MM.1S (cell line): ENCODE measurements around the gene FNIP2.
"Not testable (repeated sequence)": the region's sequence is repeated elsewhere in the genome, so short reads cannot be mapped to it uniquely, and the experiment has no call there.

Experiments
- DNase-seq: peaks from one replicate; pipeline ENCODE4 v3.0.0-alpha.2; 2015
- H2AFZ ChIP-seq: fragments of 300-600 bp; sonication (generic); 2 replicates; pipeline ENCODE4 v1.6.0; 2016; ENCODE audit warnings: antibody characterized with exemption, low read length
- H3F3A ChIP-seq: fragments of 300-600 bp; sonication (generic); 2 replicates; pipeline ENCODE4 v1.6.1; 2016; ENCODE audit warnings: mild to moderate bottlenecking, antibody characterized with exemption, low read length, moderate library complexity, mixed read lengths; ENCODE audit not compliant: insufficient read depth
- H3K27ac ChIP-seq: fragments of 300-600 bp; sonication (generic); 2 replicates; pipeline ENCODE4 v1.5.1; 2016; ENCODE audit warnings: mild to moderate bottlenecking, low read length
- H3K27me3 ChIP-seq: fragments of 300-600 bp; sonication (generic); replicated peaks from 2 replicates; pipeline ENCODE4 v1.6.0; 2016; ENCODE audit warnings: low read length; ENCODE audit not compliant: insufficient read depth
- H3K36me3 ChIP-seq: fragments of 300-600 bp; sonication (generic); replicated peaks from 2 replicates; pipeline ENCODE4 v1.6.1; 2016; ENCODE audit warnings: mild to moderate bottlenecking, low read length, mixed read lengths; ENCODE audit not compliant: insufficient read depth
- H3K4me1 ChIP-seq: fragments of 300-600 bp; sonication (generic); 2 replicates; pipeline ENCODE4 v1.6.1; 2016; ENCODE audit warnings: low read length, mixed read lengths
- H3K4me2 ChIP-seq: fragments of 300-600 bp; sonication (generic); 2 replicates; pipeline ENCODE4 v1.6.0; 2016; ENCODE audit warnings: low read depth, low read length
- H3K4me3 ChIP-seq: fragments of 300-600 bp; sonication (generic); 2 replicates; pipeline ENCODE4 v1.5.1; 2016; ENCODE audit warnings: low read length, mixed read lengths
- H3K79me2 ChIP-seq: fragments of 300-600 bp; sonication (generic); 2 replicates; pipeline ENCODE4 v1.6.1; 2016; ENCODE audit warnings: mixed run types, low read length, mixed read lengths
- H3K9ac ChIP-seq: fragments of 300-600 bp; sonication (generic); 2 replicates; pipeline ENCODE4 v1.6.1; 2016; ENCODE audit warnings: low read length, mixed read lengths
- H3K9me2 ChIP-seq: fragments of 300-600 bp; sonication (generic); replicated peaks from 2 replicates; pipeline ENCODE4 v1.6.1; 2016; ENCODE audit warnings: mild to moderate bottlenecking, low read length, mixed read lengths; ENCODE audit not compliant: insufficient read depth
- H3K9me3 ChIP-seq: fragments of 300-600 bp; sonication (generic); replicated peaks from 2 replicates; pipeline ENCODE4 v1.6.1; 2016; ENCODE audit warnings: mild to moderate bottlenecking, low read length, mixed read lengths; ENCODE audit not compliant: insufficient read depth
- H4K20me1 ChIP-seq: fragments of 300-600 bp; sonication (generic); 2 replicates; pipeline ENCODE4 v1.6.1; 2016; ENCODE audit warnings: mild to moderate bottlenecking, low read length, moderate library complexity, mixed read lengths; ENCODE audit not compliant: insufficient read depth
- EZH2 ChIP-seq: fragments of 300-600 bp; sonication (generic); optimal IDR thresholded peaks from 2 replicates; pipeline ENCODE3; 2017; ENCODE audit warnings: low read depth, mild to moderate bottlenecking, antibody characterized with exemption, low read length, mixed read lengths
- EZH2phosphoT487 ChIP-seq: fragments of 300-600 bp; sonication (generic); IDR thresholded peaks from 2 replicates; pipeline ENCODE4 v1.6.1; 2018; ENCODE audit warnings: antibody characterized with exemption, low read length
- TF ChIP-seq, protein P1 (sequence below): fragments of 300-600 bp; sonication (generic); IDR thresholded peaks from 2 replicates; pipeline ENCODE4 v1.5.1; 2016; ENCODE audit warnings: antibody characterized with exemption, low read length, mixed read lengths

Gene FNIP2

GRCh38 chr4:158758703-158759102 lies 10.1 kb upstream of the FNIP2 start:
- H4K20me1 ChIP-seq: no peaks in the 10 kb centered on the region

GRCh38 chr4:158759539-158759938 lies 9.3 kb upstream of the FNIP2 start:
- not testable (repeated sequence) for H3K9me3 ChIP-seq, H3K4me3 ChIP-seq, H3K9me2 ChIP-seq, DNase-seq, H3F3A ChIP-seq, H2AFZ ChIP-seq, H3K36me3 ChIP-seq, H4K20me1 ChIP-seq, H3K9ac ChIP-seq, H3K27me3 ChIP-seq, H3K79me2 ChIP-seq, H3K4me1 ChIP-seq, H3K4me2 ChIP-seq, H3K27ac ChIP-seq

More at GRCh38 chr4:158758703-158759102, 10.1 kb upstream of the FNIP2 start:
- H3K9me2 ChIP-seq: no peaks in the 10 kb centered on the region
- H3K36me3 ChIP-seq: no peaks in the 10 kb centered on the region
- no peak overlapping the region for H3K27ac ChIP-seq
- no peak overlapping the region for H3K4me2 ChIP-seq
- no peaks in the 10 kb centered on the region for H3K4me1 ChIP-seq
- TF ChIP-seq EZH2 (no peak), EZH2phosphoT487 (no peak)
- TF ChIP-seq, protein P1, sequence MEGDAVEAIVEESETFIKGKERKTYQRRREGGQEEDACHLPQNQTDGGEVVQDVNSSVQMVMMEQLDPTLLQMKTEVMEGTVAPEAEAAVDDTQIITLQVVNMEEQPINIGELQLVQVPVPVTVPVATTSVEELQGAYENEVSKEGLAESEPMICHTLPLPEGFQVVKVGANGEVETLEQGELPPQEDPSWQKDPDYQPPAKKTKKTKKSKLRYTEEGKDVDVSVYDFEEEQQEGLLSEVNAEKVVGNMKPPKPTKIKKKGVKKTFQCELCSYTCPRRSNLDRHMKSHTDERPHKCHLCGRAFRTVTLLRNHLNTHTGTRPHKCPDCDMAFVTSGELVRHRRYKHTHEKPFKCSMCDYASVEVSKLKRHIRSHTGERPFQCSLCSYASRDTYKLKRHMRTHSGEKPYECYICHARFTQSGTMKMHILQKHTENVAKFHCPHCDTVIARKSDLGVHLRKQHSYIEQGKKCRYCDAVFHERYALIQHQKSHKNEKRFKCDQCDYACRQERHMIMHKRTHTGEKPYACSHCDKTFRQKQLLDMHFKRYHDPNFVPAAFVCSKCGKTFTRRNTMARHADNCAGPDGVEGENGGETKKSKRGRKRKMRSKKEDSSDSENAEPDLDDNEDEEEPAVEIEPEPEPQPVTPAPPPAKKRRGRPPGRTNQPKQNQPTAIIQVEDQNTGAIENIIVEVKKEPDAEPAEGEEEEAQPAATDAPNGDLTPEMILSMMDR: no peak
- no peaks in the 10 kb centered on the region for H3K9me3 ChIP-seq
- H3K79me2 ChIP-seq: no peaks in the 10 kb centered on the region
- H2AFZ ChIP-seq: no peak overlapping the region
- H3F3A ChIP-seq: no peaks in the 10 kb centered on the region
- no peaks in the 10 kb centered on the region for H3K27me3 ChIP-seq
- no peak for DNase-seq
- H3K9ac ChIP-seq: no peak overlapping the region
- H3K4me3 ChIP-seq: no peak overlapping the region

DNA sequence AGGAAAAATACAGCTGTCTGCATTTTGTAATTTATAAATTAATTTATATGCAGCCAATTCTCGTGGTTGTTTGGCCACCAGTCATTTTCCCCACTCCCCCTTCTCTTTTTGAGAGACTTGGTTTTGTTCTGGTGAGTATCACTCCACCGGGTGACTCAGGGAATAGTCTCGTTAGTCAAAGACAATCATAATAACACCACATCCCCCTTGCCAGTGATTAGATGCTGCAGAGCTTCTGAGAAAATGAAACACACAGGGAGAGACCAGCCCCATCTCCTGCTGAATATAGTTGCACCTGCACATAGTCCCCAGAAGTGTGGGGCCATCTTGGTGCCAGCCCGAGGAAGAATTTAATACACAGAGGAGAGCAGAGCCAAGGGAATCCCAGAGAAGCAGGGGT lies 8.0 kb upstream of the FNIP2 start:
- no peak for DNase-seq
- Histone ChIP-seq H3K4me1 (no peaks in the 10 kb centered on the region), H3K79me2 (no peaks in the 10 kb centered on the region), H2AFZ (no peak overlapping the region), H3K27ac (no peak overlapping the region), H3F3A (no peaks in the 10 kb centered on the region), H3K36me3 (no peaks in the 10 kb centered on the region), H3K9ac (no peak overlapping the region), H3K9me3 (no peaks in the 10 kb centered on the region), H3K27me3 (no peaks in the 10 kb centered on the region), H3K4me2 (no peak overlapping the region), H3K4me3 (no peak overlapping the region), H3K9me2 (no peaks in the 10 kb centered on the region), H4K20me1 (no peaks in the 10 kb centered on the region)
- TF ChIP-seq, protein P1: no peak
- no peak for TF ChIP-seq EZH2
- TF ChIP-seq EZH2phosphoT487: no peak

DNA sequence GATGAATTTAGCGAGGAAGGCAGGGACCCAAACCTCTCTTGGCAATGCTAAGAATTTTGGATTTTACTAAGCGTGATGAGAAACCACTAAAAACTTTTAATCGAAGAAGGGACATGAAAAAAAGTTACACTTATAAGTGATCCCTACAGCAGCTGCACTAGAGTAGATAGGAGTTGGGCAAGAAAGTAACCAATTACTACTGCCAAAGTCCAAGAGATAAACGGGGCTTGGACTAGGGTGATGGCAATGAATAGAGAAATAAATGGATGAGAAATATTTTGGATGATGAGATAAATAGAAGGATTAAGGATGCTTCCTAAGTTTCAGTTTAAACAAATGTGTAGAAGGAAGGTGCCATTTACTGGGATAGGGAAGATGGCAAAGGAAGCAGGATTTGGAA lies 6.3 kb upstream of the FNIP2 start:
- no peaks in the 10 kb centered on the region for H3K9me3 ChIP-seq
- no peaks in the 10 kb centered on the region for H3K79me2 ChIP-seq
- no peaks in the 10 kb centered on the region for H3K27me3 ChIP-seq
- TF ChIP-seq EZH2 (no peak), EZH2phosphoT487 (no peak)
- TF ChIP-seq, protein P1: no peak
- no peak overlapping the region for H2AFZ ChIP-seq
- H3K9ac ChIP-seq: no peak overlapping the region
- H3K9me2 ChIP-seq: no peaks in the 10 kb centered on the region
- no peaks in the 10 kb centered on the region for H3K4me1 ChIP-seq
- 0 out of 2 replicates have a peak, but pooled peaks cover 2% of the 10 kb centered on the region for H3F3A ChIP-seq
- no peaks in the 10 kb centered on the region for H3K36me3 ChIP-seq
- DNase-seq: no peak
- H4K20me1 ChIP-seq: no peaks in the 10 kb centered on the region
- no peak overlapping the region for H3K4me3 ChIP-seq
- H3K4me2 ChIP-seq: no peak overlapping the region
- no peak overlapping the region for H3K27ac ChIP-seq
